ENCODE data around the gene RDX.

RDX gene

GRCh38 chr11:110172468-110173065 is 123.8 kb downstream of the RDX start:
- DNase-seq (ENCODE audit: low spot score): no peak

GRCh38 chr11:110169738-110170137 is 126.7 kb downstream of the RDX start:
- DNase-seq (ENCODE audit: low spot score): no peak

- DNase-seq (ENCODE audit: low spot score): no peak
Measured at GRCh38 chr11:110168033-110168803, 128.2 kb downstream of the RDX start.

- no peak for DNase-seq (ENCODE audit: low spot score)
Measured at GRCh38 chr11:110165039-110165925, 131.1 kb downstream of the RDX start.

- DNase-seq (ENCODE audit: low spot score): no peak
Measured at GRCh38 chr11:110162216-110162615, 134.2 kb downstream of the RDX start.

GRCh38 chr11:110161061-110161460 is 135.4 kb downstream of the RDX start:
- DNase-seq (ENCODE audit: low spot score): no peak

GRCh38 chr11:110160437-110160836 is 136.0 kb downstream of the RDX start:
- no peak for DNase-seq (ENCODE audit: low spot score)

GRCh38 chr11:110160016-110160415 is 136.4 kb downstream of the RDX start:
- no peak for DNase-seq (ENCODE audit: low spot score)

- no peak for DNase-seq (ENCODE audit: low spot score)
Measured at GRCh38 chr11:110159476-110159875, 136.9 kb downstream of the RDX start.

GRCh38 chr11:110158317-110159200 is 137.9 kb downstream of the RDX start:
- no peak for DNase-seq (ENCODE audit: low spot score)

GRCh38 chr11:110156503-110156902 is 139.9 kb downstream of the RDX start:
- DNase-seq (ENCODE audit: low spot score): no peak

- DNase-seq (ENCODE audit: low spot score): no peak
Measured at GRCh38 chr11:110153474-110153873, 142.9 kb downstream of the RDX start.

GRCh38 chr11:110152199-110152598 is 144.2 kb downstream of the RDX start:
- no peak for DNase-seq (ENCODE audit: low spot score)

GRCh38 chr11:110148775-110149744 is 147.4 kb downstream of the RDX start:
- DNase-seq (ENCODE audit: low spot score): no peak

- DNase-seq (ENCODE audit: low spot score): no peak
Measured at GRCh38 chr11:110147962-110148709, 148.3 kb downstream of the RDX start.

- DNase-seq (ENCODE audit: low spot score): no peak
Measured at GRCh38 chr11:110141812-110142211, 154.6 kb downstream of the RDX start.

GRCh38 chr11:110134110-110134509 is 162.3 kb downstream of the RDX start:
- DNase-seq (ENCODE audit: low spot score): no peak

GRCh38 chr11:110133160-110133559 is 163.3 kb downstream of the RDX start:
- DNase-seq (ENCODE audit: low spot score): no peak

- no peak for DNase-seq (ENCODE audit: low spot score)
Measured at GRCh38 chr11:110131386-110132123, 164.9 kb downstream of the RDX start.
